IPS DF 4.7 (cell line): ENCODE measurements around the gene SLC22A31.
"Not testable (repeated sequence)": the region's sequence is repeated elsewhere in the genome, so short reads cannot be mapped to it uniquely, and the experiment has no call there.

ENCODE experiments used
- DNase-seq: peaks from one replicate; pipeline ENCODE4 v3.0.0-alpha.2; 2013; ENCODE audit warnings: low spot score; ENCODE audit errors: extremely low read depth

Gene SLC22A31

GRCh38 chr16:89193576-89194293 is 6.6 kb downstream of the SLC22A31 start:
- no peak for DNase-seq

- DNase-seq: no peak
Observed at GRCh38 chr16:89192956-89193575, 7.3 kb downstream of the SLC22A31 start.

GRCh38 chr16:89192186-89192955 is 8.0 kb downstream of the SLC22A31 start:
- not testable (repeated sequence) for DNase-seq

GRCh38 chr16:89191901-89192185 is 8.5 kb downstream of the SLC22A31 start:
- no peak for DNase-seq

- DNase-seq: no peak
Observed at GRCh38 chr16:89191033-89191900, 9.1 kb downstream of the SLC22A31 start.

GRCh38 chr16:89190150-89190958 is 10.0 kb downstream of the SLC22A31 start:
- no peak for DNase-seq

DNA sequence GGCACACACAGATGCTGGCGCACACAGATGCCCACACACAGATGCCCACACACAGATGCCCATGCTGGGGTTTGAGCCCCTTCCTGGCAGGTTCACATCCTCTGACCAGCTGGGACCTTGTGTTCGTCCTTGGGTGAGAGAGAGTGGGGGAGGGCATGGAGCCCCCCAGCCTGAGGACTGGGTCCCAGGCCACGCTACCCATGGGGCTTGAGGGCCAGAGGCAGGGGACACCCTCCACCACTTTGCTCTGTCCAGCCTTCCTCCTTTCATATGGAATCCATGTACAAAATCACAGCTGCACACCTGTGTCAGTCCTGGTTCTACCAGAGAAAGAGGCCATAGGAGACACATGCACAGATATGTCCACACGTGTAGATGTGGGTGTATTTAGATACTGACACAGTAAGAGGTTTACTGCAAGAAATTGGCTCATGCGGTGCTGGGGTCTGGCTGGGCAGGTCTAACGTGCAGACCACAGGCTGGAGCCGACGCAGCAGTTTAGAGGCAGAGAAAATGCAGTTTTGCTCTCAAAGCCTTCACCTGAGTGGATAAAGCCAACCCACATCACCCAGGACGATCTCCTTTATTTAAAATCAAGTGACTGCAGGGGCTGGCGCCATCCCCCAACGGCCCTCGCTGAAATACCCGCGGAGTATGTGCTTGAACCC is 10.8 kb downstream of the SLC22A31 start:
- no peak for DNase-seq

GRCh38 chr16:89188471-89189357 is 11.6 kb downstream of the SLC22A31 start:
- DNase-seq: not testable (repeated sequence)

- no peak for DNase-seq
Observed at GRCh38 chr16:89187770-89188392, 12.5 kb downstream of the SLC22A31 start.

- DNase-seq: no peak
Observed at GRCh38 chr16:89187032-89187769, 13.1 kb downstream of the SLC22A31 start.

GRCh38 chr16:89186593-89187031 is 13.7 kb downstream of the SLC22A31 start:
- DNase-seq: not testable (repeated sequence)

GRCh38 chr16:89185887-89186592 is 14.3 kb downstream of the SLC22A31 start:
- not testable (repeated sequence) for DNase-seq

DNA sequence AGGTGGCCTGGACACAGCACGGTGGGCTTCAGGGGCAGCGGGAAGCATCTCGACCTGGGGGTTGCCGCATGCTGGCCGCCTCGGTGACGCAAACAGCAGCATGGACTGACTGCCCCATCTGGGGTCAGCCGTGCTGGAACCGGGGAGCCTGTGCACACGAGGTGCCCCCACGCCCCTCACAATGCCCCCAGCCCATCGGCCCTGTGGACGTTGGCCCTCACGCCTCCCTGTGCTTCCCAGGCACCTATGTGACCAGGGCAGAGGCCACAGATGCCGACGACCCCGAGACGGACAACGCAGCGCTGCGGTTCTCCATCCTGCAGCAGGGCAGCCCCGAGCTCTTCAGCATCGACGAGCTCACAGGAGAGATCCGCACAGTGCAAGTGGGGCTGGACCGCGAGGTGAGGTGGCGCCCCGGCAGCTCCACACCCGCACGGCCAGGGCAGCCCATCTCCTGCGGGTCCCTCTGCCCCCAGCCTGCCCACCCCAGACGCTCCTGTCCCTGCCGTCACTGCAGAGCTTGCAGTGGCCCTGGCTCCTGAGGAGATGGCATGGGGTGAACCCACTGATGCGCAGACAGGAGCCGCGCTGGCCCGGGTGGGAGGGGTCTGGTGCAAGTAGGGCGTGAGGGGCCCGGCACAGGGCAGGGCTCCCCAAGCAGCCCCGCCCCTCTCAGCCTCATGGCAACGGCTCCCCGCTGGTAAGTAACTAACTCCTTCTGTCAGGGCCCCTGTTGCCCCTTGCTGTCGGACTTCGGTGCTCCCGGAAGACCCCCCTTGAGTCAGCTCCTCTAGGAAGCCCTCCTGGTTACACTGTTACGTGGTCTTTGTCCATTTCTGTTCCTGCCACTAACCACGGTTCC is 15.2 kb downstream of the SLC22A31 start:
- DNase-seq: no peak

DNA sequence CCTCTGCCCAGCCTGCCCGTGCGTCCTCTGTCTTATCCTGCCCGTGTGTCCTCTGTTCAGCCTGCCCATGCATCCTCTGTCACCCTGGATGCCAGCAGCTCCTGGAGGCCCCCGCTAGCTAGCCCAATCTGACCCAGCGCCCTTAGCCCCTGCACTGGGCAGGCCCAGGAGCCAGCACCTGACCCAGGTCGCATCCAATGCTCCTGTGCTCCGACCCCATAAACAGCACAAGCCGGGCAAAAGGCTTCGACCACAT is 15.7 kb downstream of the SLC22A31 start:
- DNase-seq: no peak

GRCh38 chr16:89183975-89184676 is 16.2 kb downstream of the SLC22A31 start:
- no peak for DNase-seq

DNA sequence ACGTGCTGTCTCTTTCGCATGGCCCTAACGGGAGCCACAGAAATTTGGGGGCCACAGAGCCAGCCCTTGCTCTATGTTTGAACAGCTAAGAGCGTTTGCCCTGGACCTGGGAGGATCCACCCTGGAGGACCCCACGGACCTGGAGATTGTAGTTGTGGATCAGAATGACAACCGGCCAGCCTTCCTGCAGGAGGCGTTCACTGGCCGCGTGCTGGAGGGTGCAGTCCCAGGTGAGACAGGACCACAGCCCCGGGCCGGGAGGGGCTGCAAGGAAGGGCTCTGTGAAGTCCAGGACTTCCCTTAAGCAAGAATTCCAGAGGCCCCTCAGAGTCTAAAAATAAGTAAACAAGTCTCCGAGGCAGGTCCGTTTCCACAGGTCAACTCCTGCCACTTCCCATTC is 16.9 kb downstream of the SLC22A31 start:
- no peak for DNase-seq
